Psoas muscle (tissue), 8 donors: ENCODE results near the gene PRRT3. TPM values are rescaled to one million over a fixed set of nuclear protein-coding genes. Genes with fewer than 3 reads are reported as not detected.
A peak's percentile ranks its signal among the peaks of the same experiment; 100 is the strongest.

Experiments
- ATAC-seq, 4 donors: fragments of 200-7000 bp; cut with Tn5 transposase; one replicate each; pipeline ENCODE4 v1.9.1; 2020; ENCODE audit warnings: moderate library complexity in 3 of 4, mild to moderate bottlenecking in 2 of 4
- DNase-seq, 2 donors: peaks; one replicate each; pipeline ENCODE4 v3.0.0-alpha.2; 2020
- H3K27ac ChIP-seq: fragments of 200-600 bp; one replicate; pipeline ENCODE4 v1.8.0; 2022
- H3K27me3 ChIP-seq, 3 donors: fragments of 200-600 bp in 1 of 3; one replicate each; pipeline versions ENCODE4 v1.6.1 to v1.8.0; 2013 to 2022; ENCODE audit warnings: low read length in 2 of 3, mild to moderate bottlenecking in 2 of 3, moderate library complexity in 1 of 3; ENCODE audit not compliant: insufficient read depth in 3 of 3
- H3K36me3 ChIP-seq, 2 donors: fragments of 200-600 bp in 1 of 2; one replicate each; pipeline versions ENCODE4 v1.6.1 to v1.8.0; 2013 to 2022; ENCODE audit warnings: low read depth in 1 of 2, mild to moderate bottlenecking in 1 of 2, moderate library complexity in 1 of 2; ENCODE audit not compliant: insufficient read depth in 1 of 2
- H3K4me1 ChIP-seq: fragments of 200-600 bp; one replicate; pipeline ENCODE4 v1.8.0; 2022
- H3K4me3 ChIP-seq: fragments of 200-600 bp; one replicate; pipeline ENCODE4 v1.8.0; 2022; ENCODE audit warnings: mild to moderate bottlenecking
- H3K9me3 ChIP-seq: fragments of 200-600 bp; one replicate; pipeline ENCODE4 v1.8.0; 2022
- WGBS, 3 donors: extraction: QIAGEN DNeasy Blood & Tissue Kit; methylation state at CpG; one replicate each; pipeline versions ENCODE4 v1.1.6 to v1.1.7; 2013; 5-methylcytosine and 5-hydroxymethylcytosine counted together
- intact Hi-C, 2 donors: fragments of 100-400 bp; cut with DNase I; formaldehyde crosslinking; loops; one replicate each; pipeline versions ENCODE4 v1.11.0 to v1.14.2; 2022
- polyA plus RNA-seq, 3 donors: library from polyadenylated mRNA; stranded (reverse); fragments of 200-250 nt; gene quantifications; one replicate each; pipeline ENCODE4 v1.2.3, GENCODE V29; 2013
- total RNA-seq, 4 donors: library from RNA; stranded (reverse); fragmentation: NEBNext Ultra II Directional in 2 of 4; extraction: Animal tissue kit (Norgen Biotek cat#: 25700) in 2 of 4; gene quantifications; one replicate each; pipeline versions ENCODE4 v1.2.1 to v1.2.4, GENCODE V29; 2021 to 2023
- TF ChIP-seq, protein P1 (sequence below): fragments of 200-600 bp; IDR thresholded peaks from one replicate; pipeline ENCODE4 v1.8.0; 2022; ENCODE audit warnings: antibody characterized with exemption
- donor health status: healthy with polysubstance abuse.
- donor health status: DM: no; HTN: no; CAD: no; lungs with moderate emphysema.
- donor health status: Bipolar disorder and iron deficiency.
- donor health status: healthy.
- donor health status: DM: yes; HTN: yes; CAD: no.
- donor health status: DM: no; HTN: no; CAD: no.
- donor health status: DM: no; HTN: no; CAD: no.
- donor health status: DM: yes; HTN: yes; CAD: no.

PRRT3 gene
- total and polyA plus RNA-seq, 7 donors, result 0.55 to 4.0 (median 1.4) TPM

DNA sequence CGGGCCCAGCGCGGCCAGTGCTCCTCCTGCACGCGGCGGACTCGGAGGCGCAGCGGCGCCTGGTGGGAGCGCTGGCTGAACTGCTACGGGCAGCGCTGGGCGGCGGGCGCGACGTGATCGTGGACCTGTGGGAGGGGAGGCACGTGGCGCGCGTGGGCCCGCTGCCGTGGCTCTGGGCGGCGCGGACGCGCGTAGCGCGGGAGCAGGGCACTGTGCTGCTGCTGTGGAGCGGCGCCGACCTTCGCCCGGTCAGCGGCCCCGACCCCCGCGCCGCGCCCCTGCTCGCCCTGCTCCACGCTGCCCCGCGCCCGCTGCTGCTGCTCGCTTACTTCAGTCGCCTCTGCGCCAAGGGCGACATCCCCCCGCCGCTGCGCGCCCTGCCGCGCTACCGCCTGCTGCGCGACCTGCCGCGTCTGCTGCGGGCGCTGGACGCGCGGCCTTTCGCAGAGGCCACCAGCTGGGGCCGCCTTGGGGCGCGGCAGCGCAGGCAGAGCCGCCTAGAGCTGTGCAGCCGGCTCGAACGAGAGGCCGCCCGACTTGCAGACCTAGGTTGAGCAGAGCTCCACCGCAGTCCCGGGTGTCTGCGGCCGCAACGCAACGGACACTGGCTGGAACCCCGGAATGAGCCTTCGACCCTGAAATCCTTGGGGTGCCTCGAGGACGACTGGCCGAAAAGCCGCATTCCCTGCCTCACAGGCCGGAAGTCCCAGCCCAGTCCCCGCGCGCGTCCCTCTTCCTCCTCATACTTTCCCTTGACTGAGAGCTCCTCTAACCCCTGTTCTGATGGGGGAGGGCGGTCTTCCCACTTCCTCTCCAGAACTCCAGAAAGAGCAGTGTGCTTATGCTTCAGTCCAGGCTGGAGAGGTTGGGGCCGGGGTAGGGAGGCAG is 36.7 kb downstream of the PRRT3 start:
- ATAC-seq (peak; percentile 47 to 60 (median 57)), DNase-seq (peak; percentile 76 to 85)
- Histone ChIP-seq H3K9me3 (no peaks in the 10 kb centered on the region), H3K4me3 (peak overlapping the region; percentile 80), H3K4me1 (peaks cover 12% of the 10 kb centered on the region), H3K27ac (peak overlapping the region; percentile 81), H3K27me3 (no peaks in the 10 kb centered on the region), H3K36me3 (peaks cover 0 to 7% of the 10 kb centered on the region in 2 donors)
- TF ChIP-seq, protein P1, sequence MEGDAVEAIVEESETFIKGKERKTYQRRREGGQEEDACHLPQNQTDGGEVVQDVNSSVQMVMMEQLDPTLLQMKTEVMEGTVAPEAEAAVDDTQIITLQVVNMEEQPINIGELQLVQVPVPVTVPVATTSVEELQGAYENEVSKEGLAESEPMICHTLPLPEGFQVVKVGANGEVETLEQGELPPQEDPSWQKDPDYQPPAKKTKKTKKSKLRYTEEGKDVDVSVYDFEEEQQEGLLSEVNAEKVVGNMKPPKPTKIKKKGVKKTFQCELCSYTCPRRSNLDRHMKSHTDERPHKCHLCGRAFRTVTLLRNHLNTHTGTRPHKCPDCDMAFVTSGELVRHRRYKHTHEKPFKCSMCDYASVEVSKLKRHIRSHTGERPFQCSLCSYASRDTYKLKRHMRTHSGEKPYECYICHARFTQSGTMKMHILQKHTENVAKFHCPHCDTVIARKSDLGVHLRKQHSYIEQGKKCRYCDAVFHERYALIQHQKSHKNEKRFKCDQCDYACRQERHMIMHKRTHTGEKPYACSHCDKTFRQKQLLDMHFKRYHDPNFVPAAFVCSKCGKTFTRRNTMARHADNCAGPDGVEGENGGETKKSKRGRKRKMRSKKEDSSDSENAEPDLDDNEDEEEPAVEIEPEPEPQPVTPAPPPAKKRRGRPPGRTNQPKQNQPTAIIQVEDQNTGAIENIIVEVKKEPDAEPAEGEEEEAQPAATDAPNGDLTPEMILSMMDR, result peak; percentile 24
- intact Hi-C loops, result loop anchor here in 1 of 2 donors (10.0 kb wide), 1 partner anchor 51 kb away; no protein-coding TSS in a partner anchor
- WGBS, 3 donors, result 1% methylated on average over 73 to 99 of the region's 99 CpGs

DNA sequence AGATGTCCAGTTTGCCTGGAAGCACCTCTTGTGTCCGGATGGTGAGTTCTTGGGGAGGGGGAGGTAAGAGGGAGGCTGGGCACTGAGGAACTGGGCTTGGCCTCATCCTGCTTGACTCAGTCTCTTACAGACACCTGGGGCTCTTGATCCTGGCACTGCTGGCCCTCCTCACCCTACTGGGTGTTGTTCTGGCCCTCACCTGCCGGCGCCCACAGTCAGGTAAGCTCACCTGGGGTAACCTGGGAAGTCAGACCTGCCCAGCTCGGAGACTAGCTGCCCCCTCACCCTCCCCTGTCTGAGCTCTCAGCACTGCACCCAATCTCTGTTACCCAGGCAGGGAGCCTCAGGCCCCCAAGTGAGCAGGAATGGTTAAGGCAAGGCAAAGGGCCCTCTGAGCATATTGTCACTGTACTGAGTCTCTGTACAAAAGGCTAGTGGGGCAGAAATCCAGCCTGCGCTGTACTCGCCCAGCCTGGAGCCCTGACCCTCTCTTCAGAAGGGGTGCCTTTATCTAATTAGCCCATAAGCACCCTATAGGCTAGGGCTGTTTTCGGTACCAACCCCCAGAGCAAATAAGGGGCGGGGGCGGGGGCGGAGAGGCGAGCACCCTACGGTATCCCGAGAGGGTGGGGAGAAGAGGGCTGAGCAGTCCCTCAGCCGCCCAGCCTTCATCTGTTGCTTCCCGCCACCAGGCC is 37.5 kb downstream of the PRRT3 start:
- Histone ChIP-seq H3K27me3 (no peaks in the 10 kb centered on the region), H3K4me3 (peak overlapping the region; percentile 80), H3K9me3 (no peaks in the 10 kb centered on the region), H3K36me3 (peaks cover 0 to under 1% of the 10 kb centered on the region in 2 donors), H3K27ac (peak overlapping the region; percentile 81), H3K4me1 (peaks cover 12% of the 10 kb centered on the region)
- 29 to 32% (median 30%) methylated on average over 13 to 15 of the region's 15 CpGs for WGBS, 3 donors
- DNase-seq (no peak), ATAC-seq (no peak)
- TF ChIP-seq, protein P1, result no peak
- intact Hi-C loops, result loop anchor here in 1 of 2 donors (10.0 kb wide), 1 partner anchor 50 kb away; no protein-coding TSS in a partner anchor

DNA sequence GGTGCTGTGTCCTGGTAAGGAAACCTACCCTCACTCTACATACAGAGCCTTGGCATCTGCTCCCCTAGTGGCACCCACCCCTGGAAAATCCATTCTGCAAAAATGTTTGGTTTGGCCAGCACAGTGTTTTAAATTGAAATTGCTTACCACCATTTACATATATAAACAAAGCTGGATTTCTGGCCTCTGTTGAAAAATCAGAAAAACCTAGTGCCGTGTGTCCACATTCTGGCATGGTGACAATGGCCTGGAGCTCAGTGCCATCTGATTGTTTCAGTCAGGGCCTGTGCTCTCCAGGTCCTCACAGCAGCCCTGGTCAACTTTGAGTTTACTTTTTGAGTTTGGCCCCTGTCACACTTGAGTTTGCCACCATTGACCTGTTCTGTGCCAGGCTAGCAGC is 38.2 kb downstream of the PRRT3 start:
- H3K4me3 ChIP-seq, result no peak overlapping the region
- no peak overlapping the region for H3K27ac ChIP-seq
- intact Hi-C loops, result loop anchor here in 1 of 2 donors (10.0 kb wide), 1 partner anchor 49 kb away; no protein-coding TSS in a partner anchor
- no peaks in the 10 kb centered on the region for H3K9me3 ChIP-seq
- no peaks in the 10 kb centered on the region for H3K27me3 ChIP-seq
- 71 to 78% (median 75%) methylated on average over 1 of the region's 1 CpG for WGBS, 3 donors
- no peak for DNase-seq
- H3K4me1 ChIP-seq, result peaks cover 12% of the 10 kb centered on the region
- no peaks in the 10 kb centered on the region for H3K36me3 ChIP-seq
- ATAC-seq, result no peak
- TF ChIP-seq, protein P1, result no peak

DNA sequence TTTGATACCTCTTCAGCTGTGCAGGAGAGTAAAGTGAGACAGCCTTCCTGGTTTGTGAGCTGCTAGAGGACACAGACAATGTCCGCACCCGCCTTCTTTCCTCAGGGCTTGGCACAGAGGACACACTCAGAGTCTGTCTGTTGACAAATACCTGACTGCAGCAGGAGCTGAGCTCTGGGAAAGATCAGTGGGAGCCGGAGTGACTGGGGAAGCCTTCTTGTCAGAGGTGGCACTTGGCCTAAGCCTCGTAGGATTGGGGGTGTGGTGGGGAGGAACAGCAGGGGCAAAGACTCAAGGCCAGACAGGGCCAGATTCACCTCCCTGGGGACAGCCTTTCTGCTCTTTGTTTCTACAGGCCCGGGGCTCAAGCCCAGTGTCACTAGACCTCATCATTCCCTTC is 38.6 kb downstream of the PRRT3 start:
- 78 to 84% (median 82%) methylated on average over 5 of the region's 5 CpGs for WGBS, 3 donors

More for the DNA sequence above, 38.6 kb downstream of the PRRT3 start:
- TF ChIP-seq, protein P1, result no peak
- ATAC-seq (no peak), DNase-seq (no peak)
- H3K27me3 ChIP-seq, result no peaks in the 10 kb centered on the region
- no peak overlapping the region for H3K4me3 ChIP-seq
- H3K4me1 ChIP-seq, result peaks cover 12% of the 10 kb centered on the region
- no peaks in the 10 kb centered on the region for H3K36me3 ChIP-seq
- intact Hi-C loops, result loop anchor here in 1 of 2 donors (10.0 kb wide), 1 partner anchor 49 kb away; no protein-coding TSS in a partner anchor
- H3K9me3 ChIP-seq, result no peaks in the 10 kb centered on the region
- H3K27ac ChIP-seq, result no peak overlapping the region
